GM21423 (cell line): ENCODE results near the gene RAB31.
"Not testable (repeated sequence)": the region's sequence is repeated elsewhere in the genome, so short reads cannot be mapped to it uniquely, and the experiment has no call there.

ENCODE experiments used
- ATAC-seq: cut with Tn5 transposase; IDR thresholded peaks from one replicate; pipeline ENCODE4 v1.9.1; 2021; ENCODE audit warnings: mild to moderate bottlenecking, moderate library complexity; ENCODE audit not compliant: unreplicated experiment

RAB31 gene

GRCh38 chr18:9876212-9876866, 168.2 kb downstream of the RAB31 start:
- no peak for ATAC-seq

GRCh38 chr18:9876867-9877654, 169.0 kb downstream of the RAB31 start:
- ATAC-seq, result no peak

- no peak for ATAC-seq
These were observed 169.5 kb downstream of the RAB31 start for GRCh38 chr18:9877655-9878014.

GRCh38 chr18:9878095-9878494, 170.0 kb downstream of the RAB31 start:
- ATAC-seq, result no peak

GRCh38 chr18:9878783-9879242, 170.7 kb downstream of the RAB31 start:
- ATAC-seq, result no peak

- ATAC-seq, result no peak
These were observed 176.0 kb downstream of the RAB31 start for GRCh38 chr18:9884090-9884489.

GRCh38 chr18:9884532-9885140, 176.5 kb downstream of the RAB31 start:
- ATAC-seq, result no peak

GRCh38 chr18:9885170-9886004, 177.3 kb downstream of the RAB31 start, which contains the start of gene TXNDC2:
TSS of gene TXNDC2 (plus strand) at chr18:9885973. CDS start at chr18:9886681, 708 bp downstream.
- no peak for ATAC-seq

GRCh38 chr18:9886005-9886348, 177.9 kb downstream of the RAB31 start:
- no peak for ATAC-seq

GRCh38 chr18:9887992-9888391, 179.9 kb downstream of the RAB31 start:
- ATAC-seq, result no peak

GRCh38 chr18:9890196-9890595, 182.1 kb downstream of the RAB31 start:
- no peak for ATAC-seq

GRCh38 chr18:9890957-9891356, 182.9 kb downstream of the RAB31 start:
- no peak for ATAC-seq

- ATAC-seq, result not testable (repeated sequence)
These were observed 183.4 kb downstream of the RAB31 start for GRCh38 chr18:9891515-9891914.

GRCh38 chr18:9894454-9895068, 186.5 kb downstream of the RAB31 start:
- no peak for ATAC-seq

GRCh38 chr18:9897129-9897528, 189.0 kb downstream of the RAB31 start:
- no peak for ATAC-seq

GRCh38 chr18:9897787-9898291, 189.7 kb downstream of the RAB31 start:
- ATAC-seq, result not testable (repeated sequence)

GRCh38 chr18:9898792-9899549, 190.9 kb downstream of the RAB31 start:
- no peak for ATAC-seq

GRCh38 chr18:9899550-9899930, 191.4 kb downstream of the RAB31 start:
- ATAC-seq, result not testable (repeated sequence)

- ATAC-seq, result no peak
These were observed 192.6 kb downstream of the RAB31 start for GRCh38 chr18:9900699-9901098.

GRCh38 chr18:9901377-9901776, 193.3 kb downstream of the RAB31 start:
- ATAC-seq, result no peak
